Measurements from ENCODE around the gene CDKN1B. TPM values are rescaled to one million over a fixed set of nuclear protein-coding genes. Genes with fewer than 3 reads are reported as not detected.

The CDKN1B gene
- total and polyA plus RNA-seq, 7 donors, result 36.8 to 106 (median 52.5) TPM

DNA sequence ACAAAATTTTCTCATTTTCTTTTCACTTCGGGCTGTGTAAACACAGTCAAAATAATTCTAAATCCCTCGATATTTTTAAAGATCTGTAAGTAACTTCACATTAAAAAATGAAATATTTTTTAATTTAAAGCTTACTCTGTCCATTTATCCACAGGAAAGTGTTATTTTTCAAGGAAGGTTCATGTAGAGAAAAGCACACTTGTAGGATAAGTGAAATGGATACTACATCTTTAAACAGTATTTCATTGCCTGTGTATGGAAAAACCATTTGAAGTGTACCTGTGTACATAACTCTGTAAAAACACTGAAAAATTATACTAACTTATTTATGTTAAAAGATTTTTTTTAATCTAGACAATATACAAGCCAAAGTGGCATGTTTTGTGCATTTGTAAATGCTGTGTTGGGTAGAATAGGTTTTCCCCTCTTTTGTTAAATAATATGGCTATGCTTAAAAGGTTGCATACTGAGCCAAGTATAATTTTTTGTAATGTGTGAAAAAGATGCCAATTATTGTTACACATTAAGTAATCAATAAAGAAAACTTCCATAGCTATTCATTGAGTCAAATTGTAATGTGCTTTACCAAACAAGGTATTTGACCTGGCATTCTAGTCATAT is 4.8 kb downstream of the CDKN1B start:
- WGBS, 2 donors, result 15 to 44% methylated on average over 2 of the region's 2 CpGs
- TF ChIP-seq POLR2AphosphoS5 (IDR thresholded peaks at IDR 0.05), result no peak
- TF ChIP-seq, protein P1, sequence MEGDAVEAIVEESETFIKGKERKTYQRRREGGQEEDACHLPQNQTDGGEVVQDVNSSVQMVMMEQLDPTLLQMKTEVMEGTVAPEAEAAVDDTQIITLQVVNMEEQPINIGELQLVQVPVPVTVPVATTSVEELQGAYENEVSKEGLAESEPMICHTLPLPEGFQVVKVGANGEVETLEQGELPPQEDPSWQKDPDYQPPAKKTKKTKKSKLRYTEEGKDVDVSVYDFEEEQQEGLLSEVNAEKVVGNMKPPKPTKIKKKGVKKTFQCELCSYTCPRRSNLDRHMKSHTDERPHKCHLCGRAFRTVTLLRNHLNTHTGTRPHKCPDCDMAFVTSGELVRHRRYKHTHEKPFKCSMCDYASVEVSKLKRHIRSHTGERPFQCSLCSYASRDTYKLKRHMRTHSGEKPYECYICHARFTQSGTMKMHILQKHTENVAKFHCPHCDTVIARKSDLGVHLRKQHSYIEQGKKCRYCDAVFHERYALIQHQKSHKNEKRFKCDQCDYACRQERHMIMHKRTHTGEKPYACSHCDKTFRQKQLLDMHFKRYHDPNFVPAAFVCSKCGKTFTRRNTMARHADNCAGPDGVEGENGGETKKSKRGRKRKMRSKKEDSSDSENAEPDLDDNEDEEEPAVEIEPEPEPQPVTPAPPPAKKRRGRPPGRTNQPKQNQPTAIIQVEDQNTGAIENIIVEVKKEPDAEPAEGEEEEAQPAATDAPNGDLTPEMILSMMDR (IDR thresholded peaks at IDR 0.05), result no peak
- TF ChIP-seq EP300 (IDR thresholded peaks at IDR 0.05), result no peak
- TF ChIP-seq POLR2A (IDR thresholded peaks at IDR 0.05), result no peak
- Histone ChIP-seq H3K4me1 (peaks cover 0 to 50% (median 40%) of the 10 kb centered on the region in 4 donors), H3K27ac (peak overlapping the region; percentile 98 to 100 (median 99)), H3K27me3 (no peaks in the 10 kb centered on the region), H3K4me3 (peak overlapping the region in 2 of 4 donors; percentile 72 to 77), H3K36me3 (peaks cover 0 to 36% (median 2%) of the 10 kb centered on the region in 4 donors), H3K9me3 (no peaks in the 10 kb centered on the region)
- DNase-seq, result no peak
- intact Hi-C loops (cut with DNase I), result no loop called here

DNA sequence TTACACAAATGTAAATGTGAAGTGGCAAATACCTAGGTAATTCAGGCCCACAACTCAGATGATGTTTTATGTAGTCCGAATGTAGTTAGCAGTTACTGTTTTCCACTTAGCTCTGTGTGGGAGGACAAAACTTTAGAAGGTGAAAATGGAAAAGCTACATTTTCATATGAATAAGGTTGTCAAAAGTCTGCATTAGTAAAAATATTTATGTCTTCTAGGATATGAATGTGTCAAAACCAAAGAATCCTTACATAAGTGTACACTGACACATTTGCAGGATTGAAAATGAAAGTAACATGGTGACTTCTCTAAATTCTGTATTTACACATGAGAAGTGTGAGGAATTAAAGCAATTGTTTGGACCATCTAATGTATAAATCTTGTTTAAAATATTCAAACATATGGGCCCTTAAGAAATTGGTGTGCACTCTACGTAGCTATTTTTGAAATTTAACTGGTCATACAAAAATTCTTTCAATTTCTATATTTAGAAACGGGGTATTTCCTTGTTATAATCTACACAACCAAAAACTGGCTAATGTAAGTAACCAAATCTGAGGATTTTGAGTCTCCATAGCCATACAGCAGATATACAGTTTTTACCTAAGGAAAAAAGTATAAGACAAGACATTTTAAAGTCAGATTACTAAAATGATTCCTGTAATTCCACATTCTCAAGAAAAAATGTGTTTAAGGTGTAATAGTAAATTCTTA is 5.4 kb downstream of the CDKN1B start:
- H3K36me3 ChIP-seq, result peaks cover 0 to 36% (median 2%) of the 10 kb centered on the region in 4 donors
- intact Hi-C loops (cut with DNase I), result no loop called here
- peak overlapping the region; percentile 3 to 77 (median 40) for H3K4me3 ChIP-seq
- no peak for DNase-seq
- H3K4me1 ChIP-seq, result peaks cover 0 to 50% (median 40%) of the 10 kb centered on the region in 4 donors
- TF ChIP-seq POLR2AphosphoS5 (IDR thresholded peaks at IDR 0.05) (peak in 1 of 4 donors; percentile 7), EP300 (IDR thresholded peaks at IDR 0.05) (no peak)
- TF ChIP-seq, protein P1 (IDR thresholded peaks at IDR 0.05), result no peak
- 4 to 6% methylated on average over 3 of the region's 3 CpGs for WGBS, 2 donors
- no peaks in the 10 kb centered on the region for H3K9me3 ChIP-seq
- H3K27ac ChIP-seq, result peak overlapping the region; percentile 98 to 100 (median 99)
- H3K27me3 ChIP-seq, result no peaks in the 10 kb centered on the region

DNA sequence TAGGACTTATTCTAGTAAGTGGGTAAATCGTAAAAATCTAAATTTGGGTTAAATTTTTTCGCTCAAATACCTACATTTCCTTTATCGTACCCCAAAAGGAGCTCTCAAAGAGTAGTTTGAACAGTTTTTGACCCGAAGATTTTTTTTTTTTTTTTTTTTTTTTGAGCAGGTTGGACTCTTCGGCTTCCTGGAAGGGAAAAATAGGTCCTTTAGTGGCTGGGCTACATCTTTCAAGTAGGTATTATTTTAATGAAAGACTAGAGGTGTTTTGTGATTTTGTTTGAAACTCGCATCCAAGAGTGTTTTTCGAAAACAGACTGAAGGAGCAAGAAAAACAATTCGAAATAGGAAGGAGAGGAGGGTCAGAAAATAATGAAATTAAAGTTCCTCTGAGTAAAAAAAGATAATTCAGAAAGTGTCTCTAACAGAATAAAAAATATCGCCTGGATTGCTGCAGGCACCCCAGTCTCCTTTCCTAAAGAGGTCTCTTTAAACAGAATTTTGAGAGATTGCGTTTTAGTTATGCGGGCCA is 6.0 kb downstream of the CDKN1B start:
- Histone ChIP-seq H3K27me3 (no peaks in the 10 kb centered on the region), H3K4me3 (peak overlapping the region; percentile 64 to 81 (median 74)), H3K36me3 (peaks cover 0 to 36% (median 2%) of the 10 kb centered on the region in 4 donors), H3K27ac (peak overlapping the region; percentile 98 to 100 (median 99)), H3K9me3 (no peaks in the 10 kb centered on the region), H3K4me1 (peaks cover 0 to 50% (median 40%) of the 10 kb centered on the region in 4 donors)
- TF ChIP-seq POLR2A (IDR thresholded peaks at IDR 0.05), result no peak
- TF ChIP-seq POLR2AphosphoS5 (IDR thresholded peaks at IDR 0.05), result no peak
- TF ChIP-seq, protein P1 (IDR thresholded peaks at IDR 0.05), result no peak
- no peak for TF ChIP-seq EP300 (IDR thresholded peaks at IDR 0.05)
- WGBS, 2 donors, result 5 to 7% methylated on average over 11 of the region's 11 CpGs
- DNase-seq, result no peak
- intact Hi-C loops (cut with DNase I), result no loop called here

DNA sequence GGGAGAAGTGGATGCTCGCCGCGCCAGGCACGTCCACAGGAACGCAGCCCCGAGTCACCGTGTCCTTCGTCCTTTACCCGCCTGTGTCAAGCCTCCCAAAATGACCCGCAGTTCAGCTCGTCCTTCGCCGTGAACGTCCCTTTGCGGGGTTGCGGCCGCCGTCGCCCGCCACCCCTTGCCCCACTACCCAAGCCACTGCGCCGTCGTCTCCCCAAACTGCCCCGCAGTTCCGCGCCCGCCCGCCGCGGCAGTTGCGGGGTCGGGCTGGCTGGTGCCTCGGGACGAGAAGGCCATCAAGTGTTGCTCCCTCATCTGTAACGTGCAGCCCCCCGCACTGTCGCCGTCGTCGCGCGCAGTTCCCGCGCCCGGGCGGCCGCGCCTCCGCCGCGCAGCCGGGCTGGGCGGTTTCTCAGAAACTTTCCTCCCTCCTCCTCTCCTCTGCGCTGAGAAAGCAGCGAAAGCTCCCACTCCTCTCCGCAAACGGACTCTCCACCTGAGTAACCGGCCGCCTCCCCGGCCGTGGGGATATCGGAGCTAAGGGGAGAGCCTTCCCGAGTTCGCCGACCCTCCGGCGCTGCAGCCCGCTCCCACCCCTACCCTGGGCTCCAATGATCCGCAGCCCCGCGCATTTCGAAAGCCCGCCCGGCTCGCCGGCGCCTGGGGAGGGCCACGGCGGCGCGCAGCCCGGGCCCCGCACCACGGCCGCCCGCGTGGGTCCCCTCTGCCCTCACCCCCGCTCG is 6.7 kb downstream of the CDKN1B start:
- Histone ChIP-seq H3K9me3 (no peaks in the 10 kb centered on the region), H3K27ac (peak overlapping the region; percentile 98 to 100 (median 99)), H3K27me3 (no peaks in the 10 kb centered on the region), H3K4me3 (peak overlapping the region; percentile 64 to 81 (median 74)), H3K4me1 (peaks cover 0 to 50% (median 40%) of the 10 kb centered on the region in 4 donors), H3K36me3 (peaks cover 0 to 36% (median 2%) of the 10 kb centered on the region in 4 donors)
- peak in 2 of 4 donors; percentile 48 to 64 for TF ChIP-seq POLR2AphosphoS5 (IDR thresholded peaks at IDR 0.05)
- TF ChIP-seq POLR2A (IDR thresholded peaks at IDR 0.05), result no peak
- 0 to 1% methylated on average over 89 of the region's 89 CpGs for WGBS, 2 donors
- DNase-seq, result peak; percentile 73
- intact Hi-C loops (cut with DNase I), result loop anchor here (2.0 kb wide), 1 partner anchor 63 kb away; no protein-coding TSS in a partner anchor
